Measurements from ENCODE around the gene PTPN1. TPM values are rescaled to one million over a fixed set of nuclear protein-coding genes. Genes with fewer than 3 reads are reported as not detected.

PTPN1 gene
- 27.1 and 45.3 TPM in 2 replicates for total RNA-seq

- peak within 1 kb of the TSS; percentile 98 for H3K4me3 ChIP-seq (ENCODE audit: low read depth, low read length)
- TF ChIP-seq, protein P1, sequence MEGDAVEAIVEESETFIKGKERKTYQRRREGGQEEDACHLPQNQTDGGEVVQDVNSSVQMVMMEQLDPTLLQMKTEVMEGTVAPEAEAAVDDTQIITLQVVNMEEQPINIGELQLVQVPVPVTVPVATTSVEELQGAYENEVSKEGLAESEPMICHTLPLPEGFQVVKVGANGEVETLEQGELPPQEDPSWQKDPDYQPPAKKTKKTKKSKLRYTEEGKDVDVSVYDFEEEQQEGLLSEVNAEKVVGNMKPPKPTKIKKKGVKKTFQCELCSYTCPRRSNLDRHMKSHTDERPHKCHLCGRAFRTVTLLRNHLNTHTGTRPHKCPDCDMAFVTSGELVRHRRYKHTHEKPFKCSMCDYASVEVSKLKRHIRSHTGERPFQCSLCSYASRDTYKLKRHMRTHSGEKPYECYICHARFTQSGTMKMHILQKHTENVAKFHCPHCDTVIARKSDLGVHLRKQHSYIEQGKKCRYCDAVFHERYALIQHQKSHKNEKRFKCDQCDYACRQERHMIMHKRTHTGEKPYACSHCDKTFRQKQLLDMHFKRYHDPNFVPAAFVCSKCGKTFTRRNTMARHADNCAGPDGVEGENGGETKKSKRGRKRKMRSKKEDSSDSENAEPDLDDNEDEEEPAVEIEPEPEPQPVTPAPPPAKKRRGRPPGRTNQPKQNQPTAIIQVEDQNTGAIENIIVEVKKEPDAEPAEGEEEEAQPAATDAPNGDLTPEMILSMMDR (IDR thresholded peaks at IDR 0.05; ENCODE audit: insufficient read depth, low read depth, low read length): no peak
- peak; percentile 99 for DNase-seq (ENCODE audit: low read depth)
These were observed at the start of gene PTPN1 for GRCh38 chr20:50509923-50510705. Gene PTPN1 (plus strand): TSS chr20:50510383. CDS start chr20:50510528, 145 bp downstream.

DNA sequence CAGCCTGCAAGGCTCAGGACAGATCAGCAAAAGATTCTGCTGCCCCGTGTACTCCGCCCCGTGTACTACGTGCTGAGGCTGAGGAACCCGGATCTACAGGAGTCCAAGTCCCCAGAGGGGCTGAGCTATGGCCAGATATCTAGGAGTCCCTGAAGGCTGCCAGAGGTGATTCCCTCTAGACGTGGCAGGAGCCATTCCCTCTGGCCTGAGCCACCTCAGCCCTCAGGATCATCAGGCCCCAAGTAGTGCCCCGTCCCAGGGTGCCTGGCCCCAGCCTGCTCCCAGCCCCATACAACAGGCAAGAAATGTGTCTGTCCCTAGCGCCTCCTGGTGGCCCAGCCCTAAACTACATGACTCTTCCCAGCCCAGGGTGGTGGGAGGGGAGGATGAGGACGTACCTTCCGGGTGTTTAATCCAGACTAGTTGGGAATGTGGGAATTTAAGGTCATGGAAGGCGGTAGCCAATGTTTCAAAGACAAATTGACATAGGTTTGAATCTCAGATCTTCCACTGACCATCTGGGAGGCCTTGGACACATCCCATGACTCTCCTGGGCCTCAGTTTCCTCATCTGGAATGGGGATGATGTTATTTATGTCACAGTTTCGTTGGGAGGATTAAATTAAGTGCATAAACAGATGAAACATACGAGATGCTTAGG is 49.4 kb upstream of the PTPN1 start:
- DNase-seq (ENCODE audit: low read depth): peak; percentile 90
- TF ChIP-seq, protein P1 (IDR thresholded peaks at IDR 0.05; ENCODE audit: insufficient read depth, low read depth, low read length): peak; percentile 96
- H3K4me3 ChIP-seq (ENCODE audit: low read depth, low read length): no peak overlapping the region

GRCh38 chr20:50462093-50462690 is 48.0 kb upstream of the PTPN1 start:
- H3K4me3 ChIP-seq (ENCODE audit: low read depth, low read length): no peak overlapping the region
- DNase-seq (ENCODE audit: low read depth): peak; percentile 45
- TF ChIP-seq, protein P1 (IDR thresholded peaks at IDR 0.05; ENCODE audit: insufficient read depth, low read depth, low read length): no peak

DNA sequence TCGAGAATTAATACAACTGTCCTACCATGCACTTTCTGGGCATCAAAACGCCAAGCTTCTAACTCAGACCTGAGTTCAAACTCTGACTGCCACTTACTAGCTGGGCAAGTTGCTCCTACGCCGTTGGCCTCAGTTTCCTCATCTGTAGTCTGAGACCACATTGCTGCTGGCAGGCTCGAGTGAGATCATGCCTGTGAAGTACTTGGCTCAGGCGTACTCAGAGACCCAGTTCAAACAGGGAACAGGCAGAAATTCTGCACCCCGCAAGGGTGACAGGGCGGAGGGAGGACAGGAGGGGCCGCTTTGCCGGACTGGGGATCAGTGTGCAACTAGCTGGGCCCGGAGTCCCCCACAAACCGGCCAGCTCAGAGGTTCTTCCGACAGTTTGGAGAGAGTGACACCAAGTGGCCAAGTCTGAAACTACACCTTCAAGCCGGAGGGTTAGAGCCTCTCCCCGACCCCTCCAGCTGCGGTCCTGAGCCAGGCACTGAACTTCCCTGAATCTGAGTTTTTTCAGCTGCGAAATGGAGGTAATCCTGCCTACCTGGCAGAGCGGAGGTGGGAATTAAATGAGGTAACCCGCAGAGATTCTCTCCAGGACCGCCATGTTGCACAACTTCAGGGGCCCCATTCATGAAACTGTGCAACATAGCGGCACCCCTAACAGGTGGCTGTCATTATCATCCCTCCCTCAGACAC is 46.0 kb upstream of the PTPN1 start:
- DNase-seq (ENCODE audit: low read depth): peak; percentile 69
- H3K4me3 ChIP-seq (ENCODE audit: low read depth, low read length): no peak overlapping the region
- TF ChIP-seq, protein P1 (IDR thresholded peaks at IDR 0.05; ENCODE audit: insufficient read depth, low read depth, low read length): peak; percentile 73

- TF ChIP-seq, protein P1 (IDR thresholded peaks at IDR 0.05; ENCODE audit: insufficient read depth, low read depth, low read length): no peak
- no peak for DNase-seq (ENCODE audit: low read depth)
- H3K4me3 ChIP-seq (ENCODE audit: low read depth, low read length): no peak overlapping the region
These were observed 45.2 kb upstream of the PTPN1 start for GRCh38 chr20:50464725-50465650.
